ENCODE measurements around the gene NOP58. TPM values are rescaled to one million over a fixed set of nuclear protein-coding genes. Genes with fewer than 3 reads are reported as not detected.
A peak's percentile ranks its signal among the peaks of the same experiment; 100 is the strongest.
"Not testable (repeated sequence)": the region's sequence is repeated elsewhere in the genome, so short reads cannot be mapped to it uniquely, and the experiment has no call there.

The NOP58 gene
- total RNA-seq, 4 donors from 2014 or later = 68.2 to 151 (median 90.3) TPM

DNA sequence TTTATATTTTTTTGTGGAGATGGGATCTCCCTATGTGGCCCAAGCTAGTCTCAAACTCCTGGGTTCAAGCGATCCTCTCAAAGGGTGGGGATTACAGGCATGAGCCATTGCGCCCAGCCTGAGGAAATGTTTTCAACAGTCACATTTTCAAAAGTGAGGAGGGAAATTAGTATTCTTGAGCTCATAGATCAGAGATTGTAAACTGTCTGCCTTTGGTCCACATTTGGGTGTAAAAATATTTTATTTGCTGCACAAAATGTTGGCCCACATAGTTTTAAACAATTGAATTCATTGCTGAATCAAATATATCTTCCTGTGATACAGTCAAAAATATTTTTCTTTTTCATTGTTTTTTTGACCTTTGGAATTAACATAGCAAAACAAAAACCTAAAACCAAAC is 48.6 kb downstream of the NOP58 start:
- WGBS, 2 donors = 94 to 95% methylated on average over 2 of the region's 2 CpGs
- intact Hi-C loops (cut with DNase I) = no loop called here

GRCh38 chr2:202317080-202317857 is 51.7 kb downstream of the NOP58 start:
- Histone ChIP-seq H3K36me3 (no peaks in the 10 kb centered on the region), H3K4me1 (peaks cover 6 to 14% of the 10 kb centered on the region in 2 donors), H3K4me3 (replicated peaks in 1 of 3) (no peak overlapping the region), H3K27ac (no peak overlapping the region), H3K9me3 (no peaks in the 10 kb centered on the region), H3K27me3 (no peaks in the 10 kb centered on the region)
- intact Hi-C loops (cut with DNase I) = no loop called here
- TF ChIP-seq POLR2A (IDR thresholded peaks at IDR 0.05) = no peak
- TF ChIP-seq, protein P1, sequence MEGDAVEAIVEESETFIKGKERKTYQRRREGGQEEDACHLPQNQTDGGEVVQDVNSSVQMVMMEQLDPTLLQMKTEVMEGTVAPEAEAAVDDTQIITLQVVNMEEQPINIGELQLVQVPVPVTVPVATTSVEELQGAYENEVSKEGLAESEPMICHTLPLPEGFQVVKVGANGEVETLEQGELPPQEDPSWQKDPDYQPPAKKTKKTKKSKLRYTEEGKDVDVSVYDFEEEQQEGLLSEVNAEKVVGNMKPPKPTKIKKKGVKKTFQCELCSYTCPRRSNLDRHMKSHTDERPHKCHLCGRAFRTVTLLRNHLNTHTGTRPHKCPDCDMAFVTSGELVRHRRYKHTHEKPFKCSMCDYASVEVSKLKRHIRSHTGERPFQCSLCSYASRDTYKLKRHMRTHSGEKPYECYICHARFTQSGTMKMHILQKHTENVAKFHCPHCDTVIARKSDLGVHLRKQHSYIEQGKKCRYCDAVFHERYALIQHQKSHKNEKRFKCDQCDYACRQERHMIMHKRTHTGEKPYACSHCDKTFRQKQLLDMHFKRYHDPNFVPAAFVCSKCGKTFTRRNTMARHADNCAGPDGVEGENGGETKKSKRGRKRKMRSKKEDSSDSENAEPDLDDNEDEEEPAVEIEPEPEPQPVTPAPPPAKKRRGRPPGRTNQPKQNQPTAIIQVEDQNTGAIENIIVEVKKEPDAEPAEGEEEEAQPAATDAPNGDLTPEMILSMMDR (IDR thresholded peaks at IDR 0.05) = no peak
- peak; percentile 72 to 78 for DNase-seq
- WGBS, 2 donors = 20 to 22% methylated on average over 6 of the region's 6 CpGs

More for the DNA sequence above, 48.6 kb downstream of the NOP58 start:
- DNase-seq = no peak
- TF ChIP-seq, protein P1 (IDR thresholded peaks at IDR 0.05) = no peak
- no peak for TF ChIP-seq POLR2A (IDR thresholded peaks at IDR 0.05)
- peaks cover 6 to 14% of the 10 kb centered on the region in 2 donors for H3K4me1 ChIP-seq
- no peaks in the 10 kb centered on the region for H3K36me3 ChIP-seq
- no peak overlapping the region for H3K27ac ChIP-seq
- no peaks in the 10 kb centered on the region for H3K27me3 ChIP-seq
- no peak overlapping the region for H3K4me3 ChIP-seq (replicated peaks in 1 of 3)
- no peaks in the 10 kb centered on the region for H3K9me3 ChIP-seq

DNA sequence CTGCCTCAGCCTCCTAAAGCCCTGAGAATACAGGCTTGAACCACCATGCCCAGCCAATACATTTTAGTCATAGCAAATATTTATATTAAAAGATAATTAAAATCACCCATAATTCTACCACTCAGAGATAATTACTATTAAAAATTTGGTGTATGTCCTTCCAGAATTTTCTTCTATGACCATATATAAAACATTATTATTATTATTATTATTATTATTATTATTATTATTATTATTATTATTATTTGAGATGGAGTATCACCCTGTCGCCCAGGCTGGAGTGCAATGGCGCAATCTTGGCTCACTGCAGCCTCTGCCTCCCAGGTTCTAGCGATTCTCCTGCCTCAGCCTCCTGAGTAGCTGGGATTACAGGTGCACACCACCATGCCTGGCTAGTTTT is 54.8 kb downstream of the NOP58 start:
- WGBS, 2 donors = 98 to 99% methylated on average over 3 of the region's 3 CpGs
- H3K36me3 ChIP-seq; H3K27me3 ChIP-seq; intact Hi-C loops (cut with DNase I); H3K27ac ChIP-seq; H3K4me3 ChIP-seq (replicated peaks in 1 of 3); H3K9me3 ChIP-seq; DNase-seq: not testable (repeated sequence)
- peaks cover 6 to 14% of the 10 kb centered on the region in 2 donors for H3K4me1 ChIP-seq

- no peaks in the 10 kb centered on the region for H3K27me3 ChIP-seq
- DNase-seq = no peak
- no peak overlapping the region for H3K27ac ChIP-seq
- no peaks in the 10 kb centered on the region for H3K9me3 ChIP-seq
- WGBS, 2 donors = 98 to 100% methylated on average over 3 of the region's 3 CpGs
- intact Hi-C loops (cut with DNase I) = no loop called here
- peaks cover 4 to 6% of the 10 kb centered on the region in 2 donors for H3K4me1 ChIP-seq
- no peak for TF ChIP-seq POLR2A (IDR thresholded peaks at IDR 0.05)
- TF ChIP-seq, protein P1 (IDR thresholded peaks at IDR 0.05) = no peak
- H3K36me3 ChIP-seq = no peaks in the 10 kb centered on the region
- no peak overlapping the region for H3K4me3 ChIP-seq (replicated peaks in 1 of 3)
Measured at GRCh38 chr2:202322435-202322834, 56.9 kb downstream of the NOP58 start.

DNA sequence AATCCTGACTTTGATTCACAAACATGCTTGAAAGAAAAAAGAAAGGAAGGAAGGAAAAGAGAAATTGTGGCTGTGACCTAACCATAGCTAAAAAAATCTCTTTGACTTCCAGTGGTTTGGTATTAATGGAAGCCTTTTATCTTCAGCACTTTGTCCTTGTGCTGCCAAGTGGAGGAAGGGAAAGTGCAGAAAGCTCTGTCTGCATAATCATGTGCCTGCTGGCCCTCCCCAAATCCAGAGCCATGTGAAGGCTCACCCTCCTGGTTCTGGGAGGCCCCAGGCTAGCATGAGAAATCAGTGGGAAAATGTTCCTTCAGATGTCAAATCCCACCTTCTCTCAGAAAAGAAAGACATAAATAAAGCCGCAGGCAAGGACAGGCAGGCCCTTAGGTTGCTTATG is 62.3 kb downstream of the NOP58 start:
- Histone ChIP-seq H3K27me3 (no peaks in the 10 kb centered on the region), H3K9me3 (no peaks in the 10 kb centered on the region), H3K4me1 (no peaks in the 10 kb centered on the region), H3K4me3 (replicated peaks in 1 of 3) (no peak overlapping the region), H3K27ac (no peak overlapping the region), H3K36me3 (no peaks in the 10 kb centered on the region)
- WGBS, 2 donors = 96 to 100% methylated on average over 1 of the region's 1 CpG
- TF ChIP-seq, protein P1 (IDR thresholded peaks at IDR 0.05) = no peak
- TF ChIP-seq POLR2A (IDR thresholded peaks at IDR 0.05) = no peak
- intact Hi-C loops (cut with DNase I) = no loop called here
- no peak for DNase-seq

Data from thyroid gland (tissue), 4 donors.